HG03439 (cell line): ENCODE data around the gene KANSL3.
"Not testable (repeated sequence)": the region's sequence is repeated elsewhere in the genome, so short reads cannot be mapped to it uniquely, and the experiment has no call there.

ENCODE experiments used
- ATAC-seq: cut with Tn5 transposase; IDR thresholded peaks from one replicate; pipeline ENCODE4 v1.9.1; 2021; ENCODE audit warnings: mild to moderate bottlenecking, moderate library complexity; ENCODE audit not compliant: unreplicated experiment

Gene KANSL3

GRCh38 chr2:96564026-96564425 lies 74.1 kb downstream of the KANSL3 start:
- ATAC-seq, result no peak

- no peak for ATAC-seq
Measured at GRCh38 chr2:96558485-96558884, 79.6 kb downstream of the KANSL3 start.

GRCh38 chr2:96558061-96558460 lies 80.1 kb downstream of the KANSL3 start:
- ATAC-seq, result no peak

DNA sequence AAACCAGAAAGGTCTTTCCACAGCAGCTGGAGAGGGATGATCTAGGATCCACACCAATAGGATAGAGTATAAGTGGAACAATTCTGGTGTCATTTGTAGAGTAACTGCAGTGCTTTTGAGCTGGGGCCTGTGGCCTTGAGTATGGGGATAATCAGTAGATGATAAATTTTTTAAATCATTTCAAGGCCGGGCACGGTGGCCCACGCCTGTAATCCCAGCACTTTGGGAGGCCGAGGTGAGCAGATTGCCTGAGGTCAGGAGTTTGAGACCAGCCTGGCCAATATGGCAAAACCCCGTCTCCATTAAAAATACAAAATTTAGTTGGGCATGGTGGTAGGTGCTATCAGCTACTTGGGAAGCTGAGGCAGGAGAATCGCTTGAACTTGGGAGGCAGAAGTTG lies 80.7 kb downstream of the KANSL3 start:
- not testable (repeated sequence) for ATAC-seq

DNA sequence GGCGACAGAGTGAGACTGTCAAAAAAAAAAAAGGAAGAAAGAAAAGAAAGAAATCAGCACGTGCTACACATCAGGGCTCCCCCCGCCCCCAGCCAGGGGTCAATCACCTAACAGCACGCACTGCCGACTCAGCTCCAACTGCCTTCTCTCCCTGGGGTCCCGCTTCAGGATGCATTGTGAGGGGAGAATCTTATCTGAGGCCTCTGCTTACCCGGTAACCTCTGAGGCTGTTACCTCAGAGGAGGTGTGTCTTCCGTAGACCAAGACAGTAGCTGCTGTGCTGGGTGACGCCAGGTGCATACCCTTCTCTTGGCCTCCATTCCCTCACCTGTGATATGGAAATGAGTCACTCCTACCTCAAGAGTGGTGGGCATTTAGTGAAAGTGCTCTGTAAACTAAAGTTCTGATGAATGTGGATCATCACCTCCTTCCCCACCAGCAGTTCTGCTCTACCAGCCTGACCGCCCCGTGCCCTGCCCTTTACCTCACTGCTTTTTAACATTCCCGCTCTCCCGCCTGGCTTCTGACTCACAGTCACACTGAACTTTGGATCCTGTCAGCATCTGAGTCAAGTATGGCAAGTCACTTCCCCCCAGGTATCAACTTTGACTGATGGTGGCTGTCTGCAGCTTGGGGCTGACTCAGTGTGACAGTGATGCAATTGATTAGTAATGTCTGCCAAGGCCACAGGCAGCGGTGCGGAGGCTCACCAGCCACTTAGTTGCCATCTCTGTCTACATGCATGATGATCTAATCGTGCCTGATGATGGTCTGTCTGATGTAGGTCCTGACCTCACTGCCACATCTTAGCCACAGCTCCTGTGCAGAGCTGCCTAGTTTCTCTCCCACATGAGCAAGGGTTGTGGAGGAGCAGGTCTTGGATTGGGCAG lies 81.4 kb downstream of the KANSL3 start:
- no peak for ATAC-seq

DNA sequence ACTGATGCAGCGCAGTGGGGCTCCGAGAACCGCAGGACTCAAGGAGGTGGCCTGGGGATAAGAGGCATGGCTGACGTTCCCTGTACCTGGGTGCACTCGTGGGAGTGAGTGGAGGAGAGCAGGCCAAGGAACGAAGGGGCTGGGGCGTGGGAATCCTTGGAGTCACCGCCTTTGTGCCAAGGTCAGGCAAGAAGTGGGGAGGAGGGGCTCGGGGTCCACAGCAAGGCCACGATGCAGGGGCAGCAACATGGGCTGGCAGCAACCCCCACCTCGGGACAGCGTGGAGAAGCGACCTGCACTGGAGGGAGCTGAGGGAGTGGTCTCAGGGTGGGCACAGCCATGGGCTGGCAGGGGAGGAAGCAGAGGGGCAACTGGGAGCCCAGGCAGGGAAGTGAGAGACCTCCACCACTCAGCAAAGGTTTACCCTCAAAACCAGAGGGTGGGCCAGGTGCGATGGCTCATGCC lies 82.9 kb downstream of the KANSL3 start:
- ATAC-seq, result no peak

GRCh38 chr2:96554293-96555145 lies 83.6 kb downstream of the KANSL3 start:
- ATAC-seq, result no peak

DNA sequence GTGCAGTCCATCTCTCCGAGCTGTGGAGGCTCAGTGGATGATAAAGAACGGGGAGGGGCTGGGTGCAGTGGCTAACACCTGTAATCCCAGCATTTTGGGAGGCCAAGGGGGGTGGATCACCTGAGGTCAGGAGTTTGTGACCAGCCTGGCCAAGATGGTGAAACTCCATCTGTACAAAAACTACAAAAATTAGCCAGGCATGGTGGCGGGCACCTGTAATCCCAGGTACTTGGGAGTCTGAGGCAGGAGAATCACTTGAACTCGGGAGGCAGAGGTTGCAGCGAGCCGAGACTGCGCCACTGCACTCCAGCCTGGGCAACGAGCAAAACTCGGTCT lies 84.2 kb downstream of the KANSL3 start:
- ATAC-seq, result not testable (repeated sequence)

DNA sequence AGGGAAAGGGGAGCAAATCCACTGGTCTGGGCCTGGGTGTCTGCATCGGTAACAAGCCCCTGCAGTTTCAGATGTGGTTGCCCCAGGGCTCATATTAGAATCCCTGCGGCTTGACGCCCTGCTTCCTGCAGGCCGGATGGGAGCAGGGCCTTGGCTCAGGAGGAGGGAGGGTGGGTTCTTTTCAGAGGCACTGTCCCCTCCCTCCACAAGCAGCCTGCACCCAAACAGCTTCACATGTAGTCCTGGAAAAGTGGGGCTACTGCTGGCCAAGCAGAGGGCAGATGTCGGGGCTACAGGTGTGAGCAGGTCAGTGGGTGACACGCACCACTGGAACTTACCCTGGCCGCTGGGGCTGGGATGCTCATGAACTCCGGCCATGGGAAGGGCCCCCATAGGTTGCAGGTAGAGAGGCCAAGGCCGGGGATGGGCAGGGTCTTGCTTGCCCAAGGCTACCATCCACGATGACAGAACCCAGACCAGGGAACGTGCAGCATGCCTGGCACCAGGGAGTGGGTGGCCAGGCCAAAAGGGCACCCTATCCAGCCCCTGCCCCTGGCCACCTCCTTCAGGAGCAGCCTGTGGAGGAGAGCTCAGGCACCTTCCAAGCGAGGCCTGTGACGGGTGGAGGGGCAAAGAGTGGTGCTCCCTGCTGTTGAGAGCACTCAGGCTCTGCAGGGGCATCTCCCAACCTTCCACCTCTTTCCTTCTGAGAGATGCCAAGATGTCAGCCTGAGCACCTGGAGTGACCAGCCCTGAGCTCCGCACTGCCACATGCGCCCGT lies 84.7 kb downstream of the KANSL3 start:
- ATAC-seq, result no peak

GRCh38 chr2:96552315-96553175 lies 85.6 kb downstream of the KANSL3 start:
- ATAC-seq, result no peak

DNA sequence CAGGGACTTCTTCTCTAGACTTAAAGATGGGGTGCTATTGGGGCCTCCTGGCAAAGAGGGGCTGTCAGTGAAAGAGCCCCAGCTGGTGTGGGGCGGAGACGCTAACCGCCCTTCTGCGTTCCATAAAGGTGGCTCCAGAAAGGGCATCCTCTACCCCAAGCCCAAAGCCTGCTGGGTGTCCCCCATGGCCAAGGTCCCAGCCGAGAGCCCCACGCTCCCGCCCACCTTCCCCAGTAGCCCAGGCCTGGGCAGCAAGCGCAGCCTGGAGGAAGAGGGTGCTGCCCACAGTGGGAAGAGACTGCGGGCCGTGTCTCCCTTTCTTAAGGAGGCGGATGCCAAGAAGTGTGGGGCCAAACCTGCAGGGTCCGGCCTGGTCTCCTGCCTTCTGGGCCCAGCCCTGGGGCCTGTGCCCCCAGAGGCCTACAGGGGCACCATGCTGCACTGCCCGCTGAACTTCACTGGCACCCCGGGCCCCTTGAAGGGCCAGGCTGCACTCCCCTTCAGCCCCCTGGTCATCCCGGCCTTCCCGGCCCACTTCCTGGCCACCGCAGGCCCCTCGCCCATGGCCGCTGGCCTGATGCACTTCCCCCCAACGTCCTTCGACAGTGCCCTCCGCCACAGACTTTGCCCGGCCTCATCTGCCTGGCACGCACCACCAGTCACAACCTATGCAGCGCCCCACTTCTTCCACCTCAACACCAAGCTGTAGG lies 86.4 kb downstream of the KANSL3 start:
- no peak for ATAC-seq

DNA sequence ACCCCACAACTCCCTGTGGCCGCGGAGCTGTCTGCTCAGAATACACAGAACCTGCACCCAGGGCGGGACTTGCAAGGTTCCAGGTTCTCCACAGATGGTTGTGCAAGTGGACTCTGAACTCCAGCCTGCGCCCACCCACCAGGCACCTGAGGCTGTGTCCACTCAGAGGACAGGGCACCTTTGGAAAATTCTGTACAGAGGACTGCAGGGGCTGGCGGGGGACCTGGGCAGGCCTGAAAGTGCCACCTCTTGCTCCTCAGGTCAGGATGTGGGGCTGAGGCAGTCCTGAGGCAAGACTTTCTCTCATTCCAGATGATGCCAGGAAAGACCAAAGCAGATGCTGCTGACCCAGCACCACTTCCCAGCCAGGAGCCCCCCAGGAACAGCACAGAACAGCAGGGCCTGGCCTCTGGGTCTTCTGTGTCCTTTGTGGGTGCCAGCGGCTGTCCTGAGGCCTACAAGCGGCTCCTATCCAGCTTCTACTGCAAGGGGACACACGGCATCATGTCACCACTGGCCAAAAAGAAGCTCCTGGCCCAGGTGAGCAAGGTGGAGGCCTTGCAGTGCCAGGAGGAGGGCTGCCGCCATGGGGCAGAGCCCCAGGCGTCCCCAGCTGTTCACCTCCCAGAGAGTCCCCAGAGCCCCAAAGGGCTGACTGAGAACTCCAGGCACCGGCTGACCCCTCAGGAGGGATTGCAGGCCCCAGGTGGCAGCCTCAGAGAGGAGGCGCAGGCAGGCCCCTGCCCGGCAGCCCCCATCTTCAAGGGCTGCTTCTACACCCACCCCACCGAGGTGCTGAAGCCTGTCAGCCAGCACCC lies 87.1 kb downstream of the KANSL3 start:
- no peak for ATAC-seq

- no peak for ATAC-seq
Measured at GRCh38 chr2:96549967-96550786, 87.9 kb downstream of the KANSL3 start.

DNA sequence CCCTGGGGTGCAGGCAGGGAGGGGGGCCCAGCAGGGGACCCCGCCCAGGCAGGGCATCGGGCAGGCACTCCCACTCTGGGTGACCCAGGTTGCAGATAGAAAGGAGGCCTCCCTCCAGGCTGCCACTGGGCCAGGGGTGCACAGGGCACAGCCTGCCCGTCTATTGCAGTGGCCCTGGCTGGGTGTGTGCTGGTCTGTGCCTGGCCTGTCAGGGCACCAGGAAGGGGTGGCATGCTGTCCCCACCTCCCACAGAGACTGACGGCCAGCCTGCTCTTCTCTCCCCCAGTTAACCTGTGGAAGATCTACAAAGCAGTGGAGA lies 88.7 kb downstream of the KANSL3 start:
- ATAC-seq, result no peak

- no peak for ATAC-seq
Measured at GRCh38 chr2:96548558-96549465, 89.3 kb downstream of the KANSL3 start.

DNA sequence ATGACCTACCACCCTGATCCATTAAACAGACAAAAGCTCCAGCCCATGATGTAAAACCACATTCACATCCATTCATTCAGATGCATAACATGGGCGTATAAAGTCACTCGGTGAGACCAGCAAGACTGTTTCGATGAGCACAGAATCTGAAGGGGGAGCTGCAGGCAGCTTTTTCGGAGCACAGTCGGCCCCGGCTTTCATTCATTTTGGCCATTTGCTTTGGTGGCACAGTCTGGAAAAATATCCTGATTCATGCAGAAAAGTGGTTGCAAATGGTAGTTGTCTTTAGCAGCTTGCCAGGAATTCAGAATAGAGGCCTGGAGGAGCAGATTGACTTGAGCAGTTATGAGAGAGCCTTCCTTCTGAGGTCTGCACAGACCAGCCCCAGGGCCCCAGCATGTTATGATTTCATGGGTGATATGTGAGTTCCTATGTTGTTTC lies 90.4 kb downstream of the KANSL3 start:
- ATAC-seq, result no peak

- no peak for ATAC-seq
Measured at GRCh38 chr2:96547203-96547641, 90.9 kb downstream of the KANSL3 start.
